Measurements from ENCODE around the gene BATF3.
"Not testable (repeated sequence)": the region's sequence is repeated elsewhere in the genome, so short reads cannot be mapped to it uniquely, and the experiment has no call there.

The BATF3 gene

DNA sequence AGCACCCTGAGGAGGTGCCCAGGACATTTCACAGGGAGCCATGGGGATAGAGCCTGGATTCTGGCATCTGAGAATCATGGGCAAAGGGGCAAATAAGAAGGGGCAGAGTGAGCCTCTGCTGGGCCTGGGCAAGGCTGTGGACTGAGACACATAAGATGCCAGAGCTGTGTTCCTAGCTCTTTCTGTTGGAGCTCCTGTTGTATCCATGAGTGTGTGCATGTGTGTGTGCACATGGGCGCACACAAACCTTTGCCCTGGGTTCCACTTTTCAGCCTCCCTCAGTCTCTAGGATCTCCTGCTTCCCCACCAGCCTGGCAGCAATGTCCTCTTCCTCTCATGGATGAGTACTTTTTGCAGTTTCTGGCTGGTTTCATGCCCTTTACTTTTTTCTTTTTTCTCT, 47.0 kb downstream of the BATF3 start:
- no peak for DNase-seq

DNA sequence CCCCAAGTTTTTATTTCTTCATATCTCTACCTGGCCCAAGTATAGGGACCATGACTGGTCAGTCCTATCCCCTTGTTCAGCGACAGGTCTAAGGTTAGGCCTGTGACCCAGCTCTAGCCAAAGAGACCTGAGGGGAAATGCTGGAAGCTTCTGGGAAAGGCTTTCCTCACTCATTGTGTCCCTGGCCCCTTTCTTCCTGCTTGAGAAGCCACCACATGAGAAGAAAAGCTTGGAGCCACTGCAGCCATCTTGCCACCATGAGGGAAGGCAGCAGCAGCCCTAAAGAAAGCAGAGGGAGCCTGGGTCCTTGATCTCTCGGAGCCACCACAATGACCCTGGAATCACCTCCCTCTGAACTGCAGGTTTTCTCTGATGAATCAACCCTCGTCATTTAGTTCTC, 47.7 kb downstream of the BATF3 start:
- no peak for DNase-seq

DNA sequence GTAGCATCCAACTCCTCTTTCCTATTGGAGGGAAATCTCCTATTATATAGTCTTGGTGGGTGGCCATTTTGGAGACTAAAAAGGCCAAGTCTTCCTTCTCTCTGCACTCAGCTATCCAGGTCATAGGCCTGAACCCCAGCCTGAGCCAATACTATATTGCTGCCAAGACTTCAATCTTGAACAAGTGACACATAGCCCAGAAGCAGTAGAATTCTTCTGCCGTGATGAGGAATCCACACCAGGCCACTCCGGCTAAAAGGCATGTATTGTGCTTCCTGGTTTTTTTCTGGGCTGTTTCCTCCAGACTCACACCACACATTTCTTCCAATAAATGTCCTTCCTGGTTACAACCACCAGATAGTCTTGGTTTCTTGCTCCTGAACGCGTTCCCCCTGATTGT, 48.1 kb downstream of the BATF3 start:
- no peak for DNase-seq

DNA sequence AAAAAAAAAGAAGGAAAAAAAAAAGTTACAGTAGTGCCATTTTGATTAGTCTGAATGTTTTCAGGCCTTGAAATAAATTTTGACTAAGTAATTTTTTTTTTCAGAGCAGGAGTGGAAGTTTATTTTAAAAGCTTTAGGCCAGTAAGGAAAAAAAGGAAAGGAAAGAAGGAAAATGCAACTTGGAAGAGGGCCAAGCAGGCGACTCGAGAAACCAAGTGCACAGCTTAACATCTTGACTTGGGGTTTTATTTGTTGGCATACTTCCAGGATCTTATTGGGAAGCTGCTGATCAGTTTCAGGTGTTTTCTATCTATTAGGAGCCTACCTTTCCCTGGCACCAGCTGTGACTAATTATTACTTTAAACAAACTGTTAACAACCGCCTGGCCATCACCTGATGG, 49.4 kb downstream of the BATF3 start:
- DNase-seq, result no peak

DNA sequence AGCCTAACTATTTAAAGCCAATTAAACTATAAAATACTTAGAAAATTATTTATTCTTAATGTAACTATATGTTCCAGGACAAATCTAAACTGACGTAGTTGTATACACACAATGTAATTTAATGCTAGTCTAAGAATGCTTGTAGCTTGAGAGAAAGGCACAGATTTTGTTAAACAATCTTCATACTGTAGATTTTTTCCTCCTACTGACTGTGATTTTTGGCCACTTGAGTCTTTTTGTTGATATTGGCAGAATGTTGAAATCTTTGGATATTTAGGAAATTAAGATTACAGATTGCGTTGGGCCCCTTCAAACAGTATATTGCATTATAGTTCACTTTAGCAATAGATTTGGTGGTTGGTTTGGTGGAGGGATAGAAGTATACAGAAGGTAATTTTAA, 50.6 kb downstream of the BATF3 start:
- DNase-seq, result no peak

DNA sequence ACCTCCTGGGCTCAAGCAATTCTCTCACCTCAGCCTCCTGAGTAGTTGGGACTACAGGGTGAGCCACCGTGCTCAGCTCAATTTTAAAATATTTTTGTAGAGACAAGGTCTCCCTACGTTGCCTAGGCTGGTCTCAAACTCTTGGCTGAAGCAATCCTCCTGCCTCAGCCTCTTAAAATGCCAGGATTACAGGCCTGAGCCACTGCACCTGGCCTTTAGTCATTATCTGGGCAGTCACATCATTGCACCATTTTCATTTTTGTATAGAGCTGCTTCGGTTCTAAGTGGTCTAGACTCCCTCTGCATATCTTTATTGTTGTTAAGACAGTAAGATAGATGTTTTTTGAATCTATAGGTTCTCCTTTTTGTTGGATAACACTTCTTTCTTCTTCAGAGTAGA, 51.2 kb downstream of the BATF3 start:
- no peak for DNase-seq

DNA sequence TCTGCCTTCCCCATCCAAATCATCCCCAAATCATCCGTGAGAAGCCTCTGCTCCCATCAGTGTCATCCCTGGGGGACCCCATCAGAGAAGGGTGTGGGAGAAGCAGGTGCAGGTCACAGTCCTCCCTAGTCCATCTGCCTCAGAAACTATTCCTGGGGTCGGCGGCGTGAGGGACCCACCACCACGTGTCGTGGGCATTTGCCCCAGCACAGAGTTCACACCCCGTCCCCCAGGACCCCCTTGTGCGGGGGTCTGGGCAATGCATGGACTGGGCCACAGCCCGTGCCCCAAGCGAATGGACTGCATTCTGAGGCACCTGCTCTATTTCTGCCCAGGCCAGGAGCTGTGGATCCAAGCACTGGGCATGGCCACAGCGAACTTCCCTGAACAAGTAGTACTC, 52.6 kb downstream of the BATF3 start:
- no peak for DNase-seq

DNA sequence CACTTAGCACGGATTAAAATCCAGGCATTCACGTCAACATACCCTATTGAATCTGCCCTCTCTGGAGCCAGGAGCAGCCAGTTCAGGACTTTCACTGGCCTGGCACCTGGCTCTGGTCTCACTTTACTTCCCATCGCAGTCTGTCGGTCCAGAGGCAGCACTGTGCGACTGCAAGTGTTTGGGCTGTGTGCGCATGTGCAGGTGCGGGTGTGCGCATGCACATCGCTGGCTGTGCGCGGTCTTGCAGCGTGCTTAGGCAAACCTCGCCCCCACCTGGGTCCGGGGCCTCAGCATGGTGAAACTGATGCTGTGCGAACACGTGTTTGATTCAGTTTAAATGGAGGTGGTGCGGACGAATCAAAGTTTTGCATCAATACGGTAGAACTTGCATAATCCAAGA, 53.1 kb downstream of the BATF3 start:
- no peak for DNase-seq

DNA sequence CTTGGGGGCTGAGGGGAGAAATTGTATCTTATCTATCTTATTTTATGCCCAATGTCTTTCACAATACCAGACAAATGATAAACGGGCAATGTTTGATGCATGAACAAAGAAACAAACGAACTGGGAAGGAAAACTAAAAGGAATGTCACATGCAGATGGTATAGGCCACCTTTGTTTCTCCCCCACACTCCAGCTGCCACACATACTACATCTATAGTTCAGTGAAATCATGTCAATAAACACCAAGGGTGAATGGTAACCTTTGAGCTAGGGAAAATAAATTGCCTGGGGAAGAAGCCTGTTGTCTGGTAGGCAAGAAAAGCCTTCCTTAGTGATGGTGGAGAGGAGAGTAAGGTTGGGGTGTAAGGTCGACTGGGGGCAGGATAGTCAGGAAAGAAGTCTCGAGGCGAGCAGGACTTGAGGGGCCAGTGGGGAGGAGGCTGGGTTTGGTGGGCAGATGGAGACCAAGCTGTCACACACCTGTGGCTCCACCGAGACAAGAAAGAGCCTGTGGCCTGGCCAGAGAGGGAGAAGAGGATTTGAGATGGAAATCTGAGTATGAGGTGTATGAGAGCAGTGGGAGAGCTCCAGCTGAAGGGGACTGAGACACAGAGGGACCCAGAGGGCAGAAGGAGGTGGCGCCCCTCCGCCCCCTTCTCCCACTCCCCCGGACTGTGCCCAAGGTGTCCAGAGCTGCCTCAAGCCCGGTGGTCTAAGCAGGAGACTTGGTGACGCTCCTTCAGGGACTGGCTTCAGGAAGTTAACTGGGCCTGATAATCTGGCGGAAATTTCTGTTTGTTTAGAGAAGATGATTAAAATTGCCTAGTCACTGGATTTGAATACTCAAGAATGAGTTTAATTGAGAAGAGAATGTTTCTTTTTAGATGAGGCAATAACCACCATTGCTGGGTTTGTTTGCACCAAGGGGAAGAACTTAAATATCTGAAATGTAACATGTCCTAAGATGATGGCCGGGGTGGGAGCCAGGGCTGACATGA, 53.8 kb downstream of the BATF3 start:
- DNase-seq, result no peak

DNA sequence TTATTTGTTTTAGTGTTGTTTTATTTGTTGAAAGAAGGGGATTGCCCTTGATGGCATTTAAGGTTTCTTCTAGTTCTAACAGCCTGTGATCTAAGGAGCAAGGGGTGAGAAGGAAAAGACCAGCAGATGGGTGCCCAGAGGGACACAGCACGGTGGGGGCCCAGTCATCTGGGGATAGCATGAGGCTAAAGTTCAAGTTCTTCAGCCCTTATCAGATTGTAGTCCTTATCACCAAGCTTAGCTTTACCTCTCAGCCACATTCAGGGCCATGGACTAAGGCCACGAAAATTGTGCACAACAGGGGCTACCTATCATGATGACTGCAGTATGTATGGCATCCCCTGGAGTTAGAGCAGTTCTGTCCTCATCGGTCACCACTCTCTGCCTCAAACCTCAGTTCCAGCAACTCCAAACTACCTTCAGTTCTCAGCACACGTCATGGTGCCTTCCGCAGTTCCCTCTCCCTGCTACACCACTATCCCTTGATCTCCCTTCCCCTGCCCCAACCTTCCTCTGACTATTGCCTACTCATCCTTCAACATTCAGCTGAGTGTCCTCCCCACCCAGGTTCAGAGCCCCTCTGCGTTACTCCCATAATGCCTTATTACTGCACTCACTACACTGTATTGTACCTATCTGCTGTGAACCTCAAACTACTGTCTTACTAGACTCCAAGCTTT, 54.6 kb downstream of the BATF3 start:
- DNase-seq, result no peak

DNA sequence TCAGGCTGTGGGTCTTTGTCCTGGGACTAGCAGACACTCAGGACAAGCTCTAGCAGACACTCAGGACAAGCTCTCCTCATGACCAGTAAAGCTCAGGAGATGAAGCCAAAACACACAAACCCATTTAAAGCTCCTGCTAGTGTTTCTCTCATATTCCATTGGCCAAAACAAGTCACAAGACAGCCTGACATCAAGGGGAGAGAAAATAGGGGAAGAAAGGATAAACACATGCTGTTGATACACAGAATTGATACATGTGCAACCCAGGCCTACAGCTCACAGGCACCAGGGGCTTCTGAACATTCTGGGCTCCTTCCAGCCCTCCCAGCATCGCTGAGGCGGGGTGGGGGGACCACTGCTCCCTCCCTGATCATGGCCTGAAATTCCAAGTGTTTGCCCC, 55.8 kb downstream of the BATF3 start:
- no peak for DNase-seq

DNA sequence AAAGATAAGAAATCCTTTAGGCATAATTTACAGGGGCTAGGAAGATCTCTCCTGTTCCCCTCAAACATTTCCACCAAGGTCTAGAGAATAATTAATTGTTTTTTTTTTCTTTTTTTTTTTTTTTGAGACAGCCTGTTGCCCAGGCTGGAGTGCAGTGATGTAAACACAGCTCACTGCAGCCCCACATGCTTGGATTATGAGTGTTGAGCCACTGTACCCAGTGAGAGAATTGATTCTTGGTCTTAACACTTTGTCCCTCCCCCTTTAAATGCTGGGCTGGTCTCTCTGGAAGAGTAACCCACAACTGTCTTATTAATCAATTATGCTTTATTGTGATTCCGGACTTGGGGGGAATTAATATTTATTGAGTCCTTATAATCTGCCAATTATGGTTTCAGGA, 57.7 kb downstream of the BATF3 start:
- no peak for DNase-seq

DNA sequence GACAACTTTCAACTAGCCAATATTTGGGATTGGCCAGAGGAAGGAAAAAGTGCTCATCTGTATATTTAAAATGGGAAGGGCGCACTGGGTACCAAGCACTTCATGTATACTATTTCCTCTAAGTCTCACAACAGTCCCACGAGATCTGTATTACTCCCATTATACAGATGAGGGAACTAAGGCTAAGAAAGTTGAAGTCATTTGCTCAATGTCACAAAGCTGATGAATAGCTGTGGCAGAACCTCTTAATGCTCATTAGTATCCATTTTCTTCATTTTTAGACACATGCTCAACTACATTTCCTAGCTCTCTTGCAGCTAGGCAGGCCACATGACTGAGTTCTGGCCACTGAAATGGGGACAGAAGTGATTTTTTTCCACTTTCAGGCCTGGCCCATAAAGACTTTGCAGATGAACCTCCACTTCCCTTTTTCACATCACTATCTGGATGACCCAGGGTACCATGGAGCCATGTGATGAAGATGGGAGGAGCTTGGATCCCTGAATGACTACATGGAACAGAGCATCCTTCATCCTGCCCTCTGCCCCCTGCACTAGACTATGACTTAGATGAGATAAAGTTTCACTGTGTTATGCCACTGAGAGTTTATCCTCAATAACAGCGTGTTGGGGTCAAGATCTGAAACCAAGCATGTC, 59.3 kb downstream of the BATF3 start:
- no peak for DNase-seq

DNA sequence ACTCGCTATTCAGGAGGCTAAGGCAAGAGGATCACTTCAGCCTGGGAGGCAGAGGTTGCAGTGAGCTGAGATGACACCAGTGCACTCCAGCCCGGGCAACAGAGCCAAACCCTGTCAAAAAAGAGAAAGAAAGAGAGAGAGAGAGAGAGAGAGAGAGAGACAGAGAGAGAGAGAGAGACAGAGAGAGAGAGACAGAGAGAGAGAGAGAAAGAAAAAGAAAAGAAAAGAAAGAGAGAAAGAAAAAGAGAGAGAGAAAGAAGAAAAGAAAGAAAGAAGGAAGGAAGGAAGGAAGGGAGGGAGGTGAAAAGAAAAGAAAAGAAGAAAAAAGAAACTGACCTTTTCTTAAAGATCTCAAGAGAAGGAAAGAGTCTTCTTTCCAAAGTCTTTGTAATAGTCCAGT, 60.1 kb downstream of the BATF3 start:
- DNase-seq, result not testable (repeated sequence)

DNA sequence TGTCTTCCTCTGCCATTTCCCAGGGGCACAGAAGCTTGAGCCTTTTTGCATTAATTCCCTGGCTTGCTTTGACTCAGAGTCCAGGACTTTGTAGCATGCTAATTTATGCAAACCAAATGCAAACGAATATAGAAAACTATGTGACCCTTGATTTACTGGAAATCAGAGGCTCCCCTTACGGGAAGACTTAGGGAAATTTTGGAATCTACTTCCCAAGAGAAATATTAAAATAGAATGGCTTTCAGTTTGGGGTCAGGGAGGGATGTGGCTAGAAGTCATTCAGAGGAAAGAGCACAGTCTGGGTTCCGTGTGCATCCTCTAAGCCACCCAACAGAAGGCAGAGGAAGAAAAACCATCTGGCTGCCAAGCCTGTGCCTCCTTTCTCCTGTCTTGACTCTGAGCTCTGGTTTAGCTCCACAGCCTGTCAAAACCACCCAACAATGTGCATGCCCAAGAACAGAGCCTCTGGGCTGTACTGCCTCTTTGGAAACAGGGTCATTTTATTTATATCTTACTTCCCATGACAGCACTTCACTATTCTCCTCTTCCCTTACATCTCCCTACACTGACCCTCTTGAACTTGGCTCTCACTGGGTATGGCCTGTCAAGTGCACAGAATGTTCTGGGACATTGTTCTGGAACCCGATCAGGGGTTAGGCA, 61.0 kb downstream of the BATF3 start:
- DNase-seq, result no peak

DNA sequence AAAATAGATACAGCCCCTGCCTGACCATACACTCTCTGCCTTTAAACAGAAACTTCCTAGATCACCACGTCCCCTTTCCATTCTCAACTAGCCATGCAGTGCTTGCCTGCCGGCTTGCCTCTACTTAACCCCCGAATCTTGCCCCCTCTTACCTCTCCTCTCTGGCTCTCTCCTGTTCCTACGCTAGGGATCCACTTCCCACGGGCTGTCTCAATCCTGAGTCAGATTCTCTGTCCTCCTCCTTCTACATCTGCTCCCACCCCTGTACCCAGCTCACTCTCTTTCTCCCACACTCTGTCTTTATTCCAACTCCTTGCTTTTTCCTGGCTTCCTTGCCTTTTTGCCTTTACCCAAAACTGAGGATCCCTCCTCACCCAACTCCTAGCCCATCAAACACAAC, 61.7 kb downstream of the BATF3 start:
- DNase-seq, result no peak
